NCI-H2171 (cell line): ENCODE results near the gene FHIT.
"Not testable (repeated sequence)": the region's sequence is repeated elsewhere in the genome, so short reads cannot be mapped to it uniquely, and the experiment has no call there.

Experiments
- DNase-seq: peaks from one replicate; lab custom pipeline; 2025; lab: John Stamatoyannopoulos, UW

Gene FHIT

GRCh38 chr3:59829527-59829926 lies 1421.7 kb downstream of the FHIT start:
- no peak for DNase-seq

DNA sequence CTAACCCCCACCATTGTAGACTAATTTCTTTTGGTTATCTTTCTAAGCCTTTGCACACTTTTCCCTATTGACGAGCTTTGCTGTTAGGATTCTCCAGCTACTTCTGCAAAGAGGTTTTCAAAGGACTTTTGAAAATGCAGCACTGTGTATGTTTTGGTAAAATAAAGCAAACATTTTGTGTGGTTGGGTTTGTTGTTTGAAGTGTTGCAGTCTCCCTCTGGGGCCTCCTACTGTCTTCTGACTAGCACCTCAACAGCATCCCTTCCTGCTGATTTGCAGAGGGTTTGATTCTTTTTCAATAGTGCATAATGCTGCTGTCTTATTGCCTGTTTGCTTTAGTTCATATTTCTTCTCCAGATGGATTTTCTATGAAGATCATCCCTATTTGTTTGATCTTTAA lies 1426.4 kb downstream of the FHIT start:
- DNase-seq = no peak

DNA sequence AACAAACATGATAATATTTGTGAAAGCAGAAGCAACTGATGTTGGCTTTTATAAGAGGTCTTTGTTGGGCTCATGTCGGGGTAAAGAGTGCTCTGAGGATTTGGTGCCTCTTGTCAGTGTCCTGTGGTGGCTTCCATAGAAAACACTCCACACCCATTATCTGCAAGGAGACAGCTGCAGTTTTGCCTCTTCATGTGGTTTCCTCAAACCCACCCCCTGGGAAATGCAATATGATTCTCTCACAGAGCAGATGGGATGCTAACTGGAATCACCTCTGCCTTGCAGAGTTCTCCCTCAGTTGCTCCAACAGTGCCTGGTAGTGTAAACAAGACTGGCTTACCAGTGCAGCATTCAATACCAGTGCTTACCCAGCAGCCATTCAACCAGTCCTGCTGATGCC lies 1430.0 kb downstream of the FHIT start:
- peak; percentile 65 for DNase-seq

DNA sequence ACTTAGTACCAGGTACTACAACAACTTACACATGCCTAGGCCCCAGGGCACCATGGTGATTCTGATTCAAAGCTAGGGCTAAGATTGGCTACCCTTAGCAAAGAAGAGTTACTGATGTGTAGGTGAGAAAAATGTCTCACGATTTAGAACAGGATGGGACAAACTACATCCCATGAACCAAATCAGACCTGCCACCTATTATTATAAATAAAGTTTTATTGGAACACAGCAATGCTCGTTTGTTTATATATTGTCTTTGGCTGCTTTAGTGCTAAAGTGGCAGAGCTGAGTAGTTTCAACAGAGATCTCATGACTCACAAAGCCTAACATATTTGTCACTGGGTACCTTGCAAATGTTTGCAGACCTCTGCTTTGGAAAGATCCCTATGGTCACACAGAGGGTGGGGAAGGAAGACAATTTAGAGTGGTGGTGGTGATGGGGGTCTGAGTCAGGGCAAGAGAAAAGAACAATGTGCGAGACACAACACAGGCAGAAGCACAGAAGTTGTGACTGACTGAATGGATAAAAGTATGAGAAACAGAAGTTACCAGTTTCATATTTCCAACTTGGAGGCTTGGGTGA lies 1430.8 kb downstream of the FHIT start:
- no peak for DNase-seq

DNA sequence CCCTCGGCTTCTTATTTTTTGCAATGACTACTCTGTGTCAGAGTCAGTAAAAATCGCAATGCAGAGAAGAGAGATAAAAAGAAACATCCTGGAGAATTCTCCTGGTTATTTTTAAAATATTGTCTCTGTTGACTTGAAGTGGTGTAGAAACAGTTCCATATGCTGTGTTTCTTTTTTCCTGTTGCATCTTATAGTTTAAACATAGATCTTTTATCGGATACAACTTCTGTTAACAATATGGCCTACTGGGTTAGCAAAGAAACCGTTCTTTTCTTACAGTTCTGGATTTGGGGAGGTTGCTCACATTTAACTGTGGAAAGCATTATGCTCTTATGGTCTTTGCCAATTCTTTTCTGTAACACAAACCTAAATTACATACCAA lies 1432.3 kb downstream of the FHIT start:
- no peak for DNase-seq

DNA sequence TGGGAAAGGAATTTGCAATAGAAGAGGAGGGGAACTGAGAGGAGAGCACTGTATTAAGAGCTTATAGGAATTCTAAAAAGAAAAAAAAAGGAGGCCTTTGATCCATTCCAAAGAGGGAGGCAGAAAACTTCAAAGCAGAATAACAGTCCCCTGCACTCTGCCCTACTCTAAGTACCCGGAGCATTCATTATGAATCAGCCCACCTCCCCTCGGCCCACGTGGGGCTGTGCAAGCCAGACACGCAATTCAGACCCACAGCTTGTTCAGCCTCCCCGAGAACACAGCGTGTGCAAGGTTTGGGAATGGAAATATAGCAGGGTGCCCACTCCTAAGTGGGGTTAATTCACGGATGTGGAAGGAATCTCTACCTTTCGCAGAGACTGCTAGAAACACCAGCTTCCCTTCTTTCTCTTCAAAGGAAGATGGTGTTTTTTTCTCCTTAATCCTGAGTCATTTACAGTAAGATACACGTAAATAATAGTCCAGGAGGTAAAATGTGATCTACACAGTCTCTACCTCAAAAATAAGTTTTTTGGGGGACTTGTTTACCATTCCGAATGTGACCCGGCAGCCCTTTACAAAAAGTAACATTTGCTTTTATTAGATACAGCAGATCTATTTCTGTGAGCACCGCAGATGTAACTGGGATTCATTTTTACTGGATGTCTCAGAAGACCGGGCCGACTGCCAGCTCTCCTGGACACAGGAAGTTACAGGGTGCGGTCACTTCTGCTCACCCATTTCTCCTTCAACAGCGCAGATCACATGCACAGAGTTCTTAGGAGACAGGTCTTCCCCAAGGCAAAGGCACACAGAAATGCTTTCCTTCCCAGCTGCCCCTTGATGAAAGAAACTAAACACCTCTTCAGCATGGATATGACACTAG lies 1433.0 kb downstream of the FHIT start:
- DNase-seq = no peak

DNA sequence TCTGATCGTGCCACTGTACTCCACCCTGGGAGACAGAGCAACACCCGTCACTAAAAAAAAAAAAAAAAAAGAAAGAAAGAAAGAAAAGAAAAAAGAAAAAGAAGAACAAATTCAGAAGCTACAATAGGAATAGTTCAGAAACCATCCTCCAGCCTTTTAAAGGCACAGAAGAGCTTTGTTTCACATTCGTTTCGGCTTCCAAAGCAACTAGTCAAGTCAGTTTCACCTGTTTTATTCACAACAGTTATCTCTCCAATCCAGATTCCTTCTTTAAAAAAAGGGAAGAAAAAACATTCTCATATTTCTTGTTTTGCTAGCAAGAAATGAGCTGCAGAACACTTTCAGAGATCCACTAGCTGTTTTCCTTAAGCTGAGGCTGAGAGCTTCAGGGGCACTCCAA lies 1433.7 kb downstream of the FHIT start:
- no peak for DNase-seq

DNA sequence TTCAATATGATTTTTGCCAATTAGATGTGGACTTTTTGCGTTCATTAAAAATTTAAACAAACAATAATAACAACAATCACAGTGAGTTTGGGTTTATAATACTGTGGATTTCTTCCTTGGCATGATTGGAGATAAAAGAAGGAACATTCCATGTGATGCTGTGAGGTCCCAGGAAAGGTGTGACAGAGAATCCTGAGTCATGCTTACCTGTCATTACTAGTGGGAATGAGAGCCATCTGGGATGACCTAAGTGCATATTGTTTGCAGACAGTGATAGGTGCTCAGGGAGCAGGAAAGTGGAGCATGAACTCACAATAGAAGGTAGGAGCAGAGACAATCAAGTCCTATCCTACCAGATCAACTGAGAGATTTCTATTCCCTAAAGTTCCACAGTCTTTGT lies 1434.9 kb downstream of the FHIT start:
- peak; percentile 37 for DNase-seq

DNA sequence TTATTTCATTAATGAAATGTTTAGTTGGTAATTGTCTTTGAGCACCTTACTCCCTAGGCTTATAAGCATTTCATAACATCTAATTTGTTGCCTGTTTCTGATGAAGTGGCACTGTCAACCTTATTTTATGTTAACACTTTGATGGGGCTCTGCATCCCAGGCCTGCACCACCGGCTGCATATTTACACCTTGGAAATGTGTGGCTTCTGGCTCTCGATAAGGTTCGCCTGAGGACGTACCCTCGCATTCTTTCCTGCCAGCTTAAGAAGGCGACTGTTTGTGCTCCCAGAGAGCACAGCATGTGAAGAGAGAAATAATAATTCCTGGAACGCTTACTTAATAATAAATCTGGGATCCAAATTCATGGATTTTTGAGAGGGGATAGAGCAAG lies 1438.1 kb downstream of the FHIT start:
- DNase-seq = no peak

DNA sequence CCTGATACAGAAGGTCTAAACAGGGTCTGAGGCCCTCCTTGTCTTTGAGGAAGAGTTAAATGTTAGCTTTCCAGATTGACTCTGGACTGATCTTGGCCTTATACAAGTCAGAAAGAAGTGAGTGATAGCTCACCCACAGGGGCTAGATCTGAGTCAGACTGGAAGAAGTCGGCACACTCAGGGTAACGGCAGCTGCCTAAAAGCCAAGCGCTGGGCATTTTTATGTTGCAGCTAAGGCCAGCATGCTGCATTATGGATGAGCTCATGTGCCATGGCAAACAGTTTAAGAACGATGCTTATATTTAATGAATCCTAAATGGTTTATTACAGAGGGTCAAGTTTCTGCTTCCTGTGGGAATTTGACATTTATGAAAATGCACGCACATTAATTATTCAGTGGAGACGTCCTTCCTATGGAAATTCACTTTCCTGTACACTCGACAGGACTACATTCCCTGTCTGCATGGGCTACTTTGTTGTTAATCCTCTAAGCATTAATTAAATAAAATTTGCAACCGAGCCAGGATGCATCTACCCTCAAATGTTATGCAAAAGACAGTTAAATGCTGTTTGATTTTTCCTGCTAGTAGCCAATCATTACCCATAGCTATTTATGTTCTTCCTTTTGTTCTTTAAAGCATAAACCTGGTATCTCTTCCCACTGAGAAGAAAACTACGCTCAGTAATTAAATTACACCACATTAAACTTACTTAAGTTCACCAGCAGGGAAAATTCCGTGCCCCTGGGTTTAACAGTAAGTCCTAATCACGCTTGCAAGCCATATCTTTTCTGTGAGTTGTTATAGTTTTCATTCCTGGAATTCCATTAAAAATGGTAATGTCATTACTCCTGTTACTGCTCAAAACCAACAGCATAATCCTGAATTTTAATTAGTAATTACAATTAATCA lies 1438.8 kb downstream of the FHIT start:
- no peak for DNase-seq

DNA sequence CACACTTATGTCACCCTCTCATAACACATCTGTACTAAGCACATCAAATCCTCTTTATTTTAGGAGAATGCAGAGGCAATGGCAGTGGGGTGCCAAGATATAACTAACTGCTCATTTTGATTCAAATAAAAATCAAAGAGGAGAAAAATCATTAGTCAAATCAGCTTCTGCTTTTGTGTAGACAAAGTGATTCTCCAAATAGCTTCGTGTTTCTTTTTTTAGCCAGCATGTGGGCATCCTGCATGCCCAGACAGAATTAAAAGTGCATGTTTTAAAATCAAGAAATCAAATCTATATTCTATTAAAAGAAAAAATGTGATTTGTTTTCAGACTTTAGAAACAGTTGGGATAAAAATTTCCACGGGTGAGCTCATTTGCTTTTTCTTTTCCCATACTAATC lies 1440.1 kb downstream of the FHIT start:
- no peak for DNase-seq

- DNase-seq = no peak
These were observed 1440.6 kb downstream of the FHIT start for GRCh38 chr3:59810606-59811005.

DNA sequence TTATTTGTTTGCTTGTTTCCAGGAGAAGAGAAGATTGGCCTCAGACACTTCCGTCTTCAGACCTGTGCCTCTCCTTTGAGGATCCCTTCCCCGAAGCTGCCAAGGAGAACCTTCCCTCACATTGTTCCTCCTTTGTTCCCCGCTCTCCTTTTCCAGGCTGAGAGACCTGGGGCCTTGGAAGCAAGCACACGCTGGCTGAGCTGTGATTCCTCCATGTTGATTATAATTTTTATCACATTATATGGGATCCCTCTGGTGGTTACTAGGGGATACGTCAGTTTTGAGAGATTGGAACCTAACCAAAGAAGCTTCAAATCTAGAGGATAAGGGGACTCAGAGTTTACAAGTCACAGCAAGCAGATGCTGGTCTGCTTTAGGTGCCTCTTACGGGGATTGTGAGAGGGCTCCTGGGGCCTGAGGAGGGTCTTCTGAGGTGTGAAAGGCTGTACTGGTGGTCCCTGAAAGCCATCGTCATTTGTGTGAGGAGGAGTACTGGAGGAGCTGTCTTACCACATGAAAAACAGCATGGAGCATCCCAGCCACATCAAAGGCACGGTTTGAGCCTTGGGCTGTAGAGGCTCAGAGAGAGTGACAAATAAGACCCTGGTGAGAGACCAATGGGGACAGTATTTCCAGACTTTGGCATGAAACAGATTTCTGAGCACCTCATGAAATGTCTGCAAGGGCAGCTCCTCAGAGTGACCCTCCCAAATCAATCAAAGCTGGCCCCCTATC lies 1441.4 kb downstream of the FHIT start:
- DNase-seq = no peak

- DNase-seq = no peak
These were observed 1442.2 kb downstream of the FHIT start for GRCh38 chr3:59809016-59809415.

DNA sequence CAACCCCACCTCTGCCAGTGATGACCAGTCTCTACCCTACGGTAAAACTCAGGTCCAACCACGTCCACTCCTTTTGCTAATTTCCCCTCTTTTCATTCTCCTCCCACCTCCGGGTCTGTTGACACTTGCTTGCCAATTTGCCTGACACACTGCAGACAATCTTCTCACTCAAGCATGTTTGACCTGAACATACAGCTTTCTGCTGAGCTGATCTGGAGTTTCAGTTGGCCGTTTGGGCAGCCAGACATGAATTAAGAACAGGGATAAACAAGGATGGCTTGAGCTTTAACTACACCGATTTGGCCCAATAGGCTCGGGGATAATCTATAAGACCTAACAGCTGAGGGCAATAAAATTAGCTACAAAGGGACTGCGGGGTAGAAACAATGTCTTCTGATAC lies 1442.8 kb downstream of the FHIT start:
- DNase-seq = no peak

DNA sequence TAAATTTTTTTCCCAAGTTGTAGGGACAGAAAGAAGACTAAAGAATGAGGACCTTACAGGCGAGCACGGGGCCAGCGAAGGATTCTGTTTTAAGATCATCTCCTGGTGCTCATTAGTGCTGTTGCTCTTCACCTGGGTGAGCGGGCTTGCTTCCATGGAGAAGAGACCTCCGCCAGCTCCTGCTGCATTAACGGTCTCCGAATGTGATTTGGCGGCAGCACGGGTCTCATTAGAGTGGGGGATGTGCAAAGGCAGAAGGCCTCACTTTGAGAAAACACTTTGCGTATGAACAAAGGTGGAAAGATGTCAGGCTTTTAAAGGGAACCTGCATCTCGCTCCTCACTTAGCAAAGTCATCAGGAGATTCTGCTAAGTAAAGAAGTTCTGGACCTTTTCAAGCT lies 1448.0 kb downstream of the FHIT start:
- no peak for DNase-seq

- DNase-seq = not testable (repeated sequence)
These were observed 1448.8 kb downstream of the FHIT start for GRCh38 chr3:59802453-59802852.

DNA sequence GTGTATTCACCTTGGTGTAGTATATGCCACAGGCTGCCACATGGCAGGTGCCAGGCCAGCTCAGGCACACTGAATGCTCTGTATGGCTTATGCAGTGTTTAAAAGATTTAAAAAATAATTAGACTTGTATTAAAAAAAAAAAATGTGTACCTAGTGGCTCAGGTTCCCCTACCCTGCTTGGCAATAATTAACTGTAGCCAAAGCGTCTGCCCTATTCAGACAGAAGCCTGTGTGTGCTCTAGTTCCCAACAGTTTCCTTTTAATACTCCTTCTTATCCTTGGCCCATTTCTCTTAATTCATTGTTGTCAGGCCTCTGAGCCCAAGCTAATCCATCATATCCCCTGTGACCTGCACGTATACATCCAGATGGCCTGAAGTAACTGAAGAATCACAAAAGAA lies 1449.2 kb downstream of the FHIT start:
- DNase-seq = no peak

DNA sequence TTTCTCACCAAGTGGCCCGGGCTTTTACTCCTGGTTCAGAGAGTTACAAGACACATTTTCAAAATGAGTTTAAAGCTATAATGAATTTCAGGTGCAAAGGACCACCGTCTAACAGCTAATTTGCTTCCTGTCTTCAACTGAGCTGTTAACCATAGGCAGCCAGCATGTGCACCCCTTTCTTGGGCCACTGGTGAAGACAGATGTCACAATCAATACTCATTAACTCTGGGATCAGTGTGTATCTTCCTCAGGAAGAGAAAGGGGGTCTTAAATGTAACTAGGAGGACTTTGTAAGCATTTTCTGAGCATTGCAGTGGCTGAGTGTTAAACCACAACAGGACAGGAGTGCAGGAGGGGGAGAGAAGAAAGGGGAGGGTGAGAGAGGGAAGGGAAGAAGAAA lies 1450.8 kb downstream of the FHIT start:
- DNase-seq = no peak

- no peak for DNase-seq
These were observed 1452.7 kb downstream of the FHIT start for GRCh38 chr3:59798372-59799086.

- no peak for DNase-seq
These were observed 1453.7 kb downstream of the FHIT start for GRCh38 chr3:59797533-59797932.
